ENCODE data around the gene S100A9. TPM values are rescaled to one million over a fixed set of nuclear protein-coding genes. Genes with fewer than 3 reads are reported as not detected.
"Not testable (repeated sequence)": the region's sequence is repeated elsewhere in the genome, so short reads cannot be mapped to it uniquely, and the experiment has no call there.

Gene S100A9
- total RNA-seq, 1 donor from 2014 or later: 88.6 TPM

DNA sequence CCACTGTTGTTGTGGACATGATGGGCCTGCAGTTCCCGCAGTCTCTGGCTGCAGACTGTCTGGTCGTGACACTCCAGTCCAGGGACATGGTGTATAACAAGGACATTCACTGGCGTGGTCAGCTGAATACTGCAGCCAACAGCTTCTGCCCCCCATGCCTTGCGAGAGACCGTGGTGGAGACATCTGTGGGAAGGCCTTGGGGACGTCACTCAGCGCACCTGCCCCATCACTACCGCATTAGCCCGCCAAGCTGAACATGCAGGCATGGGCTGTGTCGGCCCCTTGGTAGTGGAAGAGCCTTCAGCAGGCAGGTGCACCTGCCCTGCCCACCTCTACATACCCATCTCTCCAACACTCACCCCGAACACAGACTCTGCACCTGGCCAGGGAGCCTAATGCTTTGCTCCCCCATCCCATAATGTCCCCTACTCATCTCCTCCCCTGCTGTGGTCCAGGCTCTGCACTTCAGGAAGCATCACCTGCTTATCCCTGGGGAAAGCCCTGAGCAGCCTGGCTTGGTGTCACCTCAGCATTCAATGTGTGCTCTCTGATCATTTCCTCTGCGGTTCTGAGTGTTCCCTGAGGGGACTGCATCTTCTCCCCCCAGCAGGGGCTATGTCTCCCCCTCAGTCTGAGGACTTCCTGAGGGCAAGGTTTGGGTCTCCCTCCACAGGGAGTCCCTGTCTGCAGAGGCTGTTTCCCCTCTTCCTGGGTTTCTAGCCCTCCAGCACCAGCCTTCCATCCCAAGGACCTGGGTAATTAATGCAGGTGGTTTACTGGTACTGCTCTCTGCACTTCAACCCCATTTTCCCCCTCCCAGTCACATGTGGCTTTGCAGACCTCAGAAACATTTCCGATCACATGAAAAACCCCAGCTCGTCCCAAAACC, 12.2 kb upstream of the S100A9 start:
- DNase-seq (ENCODE audit: low read depth): no peak
- TF ChIP-seq, protein P1, sequence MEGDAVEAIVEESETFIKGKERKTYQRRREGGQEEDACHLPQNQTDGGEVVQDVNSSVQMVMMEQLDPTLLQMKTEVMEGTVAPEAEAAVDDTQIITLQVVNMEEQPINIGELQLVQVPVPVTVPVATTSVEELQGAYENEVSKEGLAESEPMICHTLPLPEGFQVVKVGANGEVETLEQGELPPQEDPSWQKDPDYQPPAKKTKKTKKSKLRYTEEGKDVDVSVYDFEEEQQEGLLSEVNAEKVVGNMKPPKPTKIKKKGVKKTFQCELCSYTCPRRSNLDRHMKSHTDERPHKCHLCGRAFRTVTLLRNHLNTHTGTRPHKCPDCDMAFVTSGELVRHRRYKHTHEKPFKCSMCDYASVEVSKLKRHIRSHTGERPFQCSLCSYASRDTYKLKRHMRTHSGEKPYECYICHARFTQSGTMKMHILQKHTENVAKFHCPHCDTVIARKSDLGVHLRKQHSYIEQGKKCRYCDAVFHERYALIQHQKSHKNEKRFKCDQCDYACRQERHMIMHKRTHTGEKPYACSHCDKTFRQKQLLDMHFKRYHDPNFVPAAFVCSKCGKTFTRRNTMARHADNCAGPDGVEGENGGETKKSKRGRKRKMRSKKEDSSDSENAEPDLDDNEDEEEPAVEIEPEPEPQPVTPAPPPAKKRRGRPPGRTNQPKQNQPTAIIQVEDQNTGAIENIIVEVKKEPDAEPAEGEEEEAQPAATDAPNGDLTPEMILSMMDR (conservative IDR thresholded peaks at IDR 0.05; ENCODE audit: low read depth, low read length): no peak

DNA sequence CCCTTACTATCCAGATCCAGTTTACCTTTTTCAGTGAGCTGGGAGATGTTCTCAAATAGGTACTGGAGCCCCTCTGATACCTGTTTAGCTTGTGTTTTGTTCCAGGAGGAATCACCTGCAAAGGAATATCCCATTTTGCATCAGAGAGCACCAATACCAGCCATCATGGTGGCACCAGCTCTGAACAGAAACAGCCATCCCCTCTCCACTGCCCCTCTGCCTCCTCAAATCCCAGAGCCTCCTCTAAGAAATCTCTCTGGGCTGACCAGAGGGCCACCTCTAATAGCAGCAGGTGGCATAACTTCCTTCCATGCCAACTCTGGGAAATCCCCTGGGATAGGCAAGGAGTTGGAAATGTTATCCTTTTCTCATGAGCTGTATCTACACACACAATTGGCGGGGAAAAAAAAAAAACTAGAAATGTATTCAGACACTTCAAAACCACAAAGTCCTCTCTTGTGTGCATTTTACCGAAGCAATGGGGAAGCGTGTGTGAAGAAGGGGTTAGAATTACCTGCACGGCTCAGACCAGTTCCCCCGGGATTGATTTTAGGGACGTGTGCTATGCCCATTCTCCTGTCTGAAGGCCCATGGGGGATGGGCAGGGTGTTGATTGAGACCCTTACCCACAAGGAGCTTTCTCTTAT, 11.5 kb upstream of the S100A9 start:
- H3K4me3 ChIP-seq (ENCODE audit: low read depth, low read length): no peak overlapping the region
- TF ChIP-seq, protein P1 (conservative IDR thresholded peaks at IDR 0.05; ENCODE audit: low read depth, low read length): no peak
- no peak for DNase-seq (ENCODE audit: low read depth)

More for the DNA sequence above, 12.2 kb upstream of the S100A9 start:
- H3K4me3 ChIP-seq (ENCODE audit: low read depth, low read length): no peak overlapping the region

DNA sequence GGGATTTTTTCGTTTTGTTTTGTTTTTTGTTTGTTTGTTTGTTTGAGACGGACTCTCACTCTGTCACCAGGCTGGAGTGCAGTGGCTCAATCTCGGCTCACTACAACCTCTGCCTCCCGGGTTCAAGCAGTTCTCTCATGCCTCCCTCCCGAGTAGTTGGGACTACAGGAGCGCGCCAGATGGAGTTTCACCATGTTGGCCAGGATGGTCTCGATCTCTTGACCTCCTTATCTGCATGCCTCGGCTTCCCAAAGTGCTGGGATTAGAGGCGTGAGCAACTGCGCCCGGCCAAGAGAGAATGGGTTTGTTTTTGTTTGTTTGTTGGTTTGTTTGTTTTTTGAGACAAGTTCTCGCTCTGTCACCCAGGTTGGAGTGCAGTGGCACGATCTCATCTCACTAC, 10.6 kb upstream of the S100A9 start:
- not testable (repeated sequence) for H3K4me3 ChIP-seq (ENCODE audit: low read depth, low read length); DNase-seq (ENCODE audit: low read depth)

DNA sequence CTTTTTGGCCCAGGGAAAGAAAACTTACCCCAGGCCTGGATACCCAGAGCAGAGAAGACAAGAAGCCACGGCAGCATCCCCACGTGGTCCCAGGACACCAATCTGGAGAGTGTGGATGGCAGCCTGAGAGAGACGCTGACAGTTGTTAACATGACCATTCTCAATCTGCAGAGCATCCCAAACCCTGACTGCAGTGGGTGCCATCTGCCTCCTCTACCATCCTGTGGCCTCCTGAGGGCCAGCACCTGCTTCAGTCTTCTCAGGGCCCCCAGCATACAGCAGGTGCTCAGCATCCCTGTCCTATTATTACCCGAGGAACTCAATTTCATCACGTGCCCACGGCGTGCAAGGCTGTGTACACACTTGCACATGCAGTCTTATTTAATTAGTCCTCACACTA, 9.8 kb upstream of the S100A9 start:
- no peak for DNase-seq (ENCODE audit: low read depth)
- no peak overlapping the region for H3K4me3 ChIP-seq (ENCODE audit: low read depth, low read length)
- TF ChIP-seq, protein P1 (conservative IDR thresholded peaks at IDR 0.05; ENCODE audit: low read depth, low read length): no peak

DNA sequence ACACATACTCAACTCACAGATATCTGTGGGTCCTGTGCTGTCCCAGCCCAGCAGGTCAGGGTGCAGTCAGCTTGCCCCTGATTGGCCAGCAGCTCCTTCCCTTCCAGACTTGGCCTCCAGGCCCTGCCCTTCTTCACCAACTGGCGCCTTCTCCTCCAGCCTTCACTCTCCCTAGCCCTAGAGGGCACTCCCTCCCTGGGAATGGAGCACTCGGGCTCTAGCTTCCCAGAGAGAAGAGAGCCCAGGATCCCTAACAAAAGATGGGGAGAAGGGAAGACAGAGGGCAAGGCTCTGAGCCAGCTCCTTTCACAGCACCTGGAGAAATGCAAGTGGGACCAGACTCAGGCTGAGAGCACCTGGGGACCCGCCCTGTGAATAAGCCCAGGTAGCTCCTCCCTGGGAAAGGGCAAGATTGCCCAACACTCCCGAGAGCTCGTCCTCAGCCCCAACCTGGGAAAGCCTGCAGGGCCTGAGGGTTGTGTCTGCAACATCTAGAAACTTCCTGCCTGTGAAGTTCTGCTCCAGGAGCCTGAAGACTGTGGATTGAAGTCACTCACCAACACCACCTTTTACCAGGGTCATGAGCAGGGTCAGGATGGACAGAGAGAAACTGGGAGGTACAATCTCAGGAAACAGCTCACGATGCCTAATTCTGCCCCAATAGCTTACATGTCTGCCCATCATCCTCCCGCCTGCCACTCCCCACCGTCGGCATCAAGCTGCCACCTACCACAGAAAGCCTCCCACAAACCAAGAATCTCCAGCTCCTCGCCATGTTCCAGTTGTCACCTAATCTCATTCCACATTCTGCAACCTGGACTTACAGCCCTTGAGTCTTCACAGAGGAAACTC, 8.9 kb upstream of the S100A9 start, which contains the start of gene PGLYRP4:
Gene PGLYRP4, minus strand, starts transcription at position 331 of the 852 bp plus-strand sequence. CDS start 909 bp downstream, outside the sequence.
- TF ChIP-seq, protein P1 (conservative IDR thresholded peaks at IDR 0.05; ENCODE audit: low read depth, low read length): no peak
- H3K4me3 ChIP-seq (ENCODE audit: low read depth, low read length): no peak within 1 kb of the TSS
- no peak for DNase-seq (ENCODE audit: low read depth)

DNA sequence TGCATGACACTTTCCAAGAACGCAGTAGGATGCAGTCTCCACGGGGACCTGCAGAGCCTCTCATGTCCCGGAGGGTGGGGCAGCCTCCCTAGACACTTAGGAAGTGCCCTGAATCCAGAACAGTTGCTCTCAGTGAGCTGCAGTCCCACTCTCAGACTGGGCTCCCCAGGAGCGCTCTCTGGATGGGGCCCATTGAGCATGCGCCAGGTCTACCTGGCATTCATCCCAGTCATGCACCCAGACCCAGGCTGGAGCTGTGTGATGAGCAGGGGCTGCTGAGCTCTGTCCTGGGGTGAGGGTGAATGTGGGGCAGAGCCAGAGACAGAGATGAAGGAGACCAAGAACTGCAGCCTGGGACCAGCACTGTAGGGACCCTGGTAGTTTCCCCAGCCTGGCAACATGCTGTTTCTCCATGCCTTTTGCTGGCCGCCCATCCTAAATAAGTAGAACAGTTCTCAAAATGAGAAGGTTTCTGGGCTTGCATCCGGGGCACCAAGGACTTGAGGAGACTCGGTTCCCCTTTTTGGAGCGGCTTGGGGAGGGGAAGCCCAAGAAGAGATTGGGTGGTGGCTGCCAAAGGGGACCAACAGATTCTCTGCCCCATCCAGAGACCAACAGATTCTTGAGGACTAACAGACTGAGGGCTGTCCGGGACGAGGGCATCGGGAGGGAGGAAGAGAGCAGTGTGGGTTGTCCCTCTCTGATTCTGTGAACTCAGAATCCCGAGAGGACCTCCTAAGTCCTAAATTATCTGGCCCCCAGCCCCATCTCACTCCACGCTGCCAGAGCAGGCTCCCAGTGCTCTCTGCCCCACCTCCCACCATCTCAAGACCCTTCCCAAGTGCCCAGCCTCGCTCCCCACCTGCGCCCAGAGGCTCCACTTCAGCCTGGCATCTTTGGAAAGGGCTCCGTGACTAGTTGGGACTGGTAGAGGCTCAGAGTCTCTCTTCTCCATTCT, 8.0 kb upstream of the S100A9 start:
- no peak for DNase-seq (ENCODE audit: low read depth)
- TF ChIP-seq, protein P1 (conservative IDR thresholded peaks at IDR 0.05; ENCODE audit: low read depth, low read length): no peak
- no peak overlapping the region for H3K4me3 ChIP-seq (ENCODE audit: low read depth, low read length)

Data from epithelial cell of proximal tubule (primary cell).